Stimulated activated naive B cell treated with anti-CD40 and anti-IgM and Interleukin-4, amounts not matched to agents 10 μg/mL and 1 μg/mL and 100 μg/mL, for 72 hours (primary cell): Measurements from ENCODE around the gene FHIT.

Experiments used
- ATAC-seq, 2 donors: fragments of 150-1000 bp; cut with Tn5 transposase; replicated peaks; 2 replicates each; pipeline ENCODE4 v1.10.0; 2021; ENCODE audit warnings: moderate library complexity in 1 of 2
- DNase-seq: peaks from one replicate; pipeline ENCODE4 v3.0.0; 2021
- H3K27ac Mint-ChIP-seq: one replicate; pipeline ENCODE4 v1.8.0; 2022; ENCODE audit warnings: mild to moderate bottlenecking, mixed read lengths
- H3K27me3 Mint-ChIP-seq, 2 donors: one replicate each; pipeline ENCODE4 v1.8.0; 2022; ENCODE audit warnings: mixed read lengths in 2 of 2
- H3K36me3 Mint-ChIP-seq, 2 donors: one replicate each; pipeline ENCODE4 v1.8.0; 2022; ENCODE audit warnings: mixed read lengths in 2 of 2, mild to moderate bottlenecking in 1 of 2
- H3K4me1 Mint-ChIP-seq, 2 donors: one replicate each; pipeline ENCODE4 v1.8.0; 2022; ENCODE audit warnings: mixed read lengths in 2 of 2, mild to moderate bottlenecking in 1 of 2
- H3K4me3 Mint-ChIP-seq, 2 donors: one replicate each; pipeline ENCODE4 v1.8.0; 2022; ENCODE audit warnings: mild to moderate bottlenecking in 2 of 2, mixed read lengths in 2 of 2, moderate library complexity in 1 of 2
- H3K9me3 Mint-ChIP-seq, 2 donors: one replicate each; pipeline ENCODE4 v1.8.0; 2022; ENCODE audit warnings: mixed read lengths in 2 of 2, mild to moderate bottlenecking in 1 of 2

FHIT gene

DNA sequence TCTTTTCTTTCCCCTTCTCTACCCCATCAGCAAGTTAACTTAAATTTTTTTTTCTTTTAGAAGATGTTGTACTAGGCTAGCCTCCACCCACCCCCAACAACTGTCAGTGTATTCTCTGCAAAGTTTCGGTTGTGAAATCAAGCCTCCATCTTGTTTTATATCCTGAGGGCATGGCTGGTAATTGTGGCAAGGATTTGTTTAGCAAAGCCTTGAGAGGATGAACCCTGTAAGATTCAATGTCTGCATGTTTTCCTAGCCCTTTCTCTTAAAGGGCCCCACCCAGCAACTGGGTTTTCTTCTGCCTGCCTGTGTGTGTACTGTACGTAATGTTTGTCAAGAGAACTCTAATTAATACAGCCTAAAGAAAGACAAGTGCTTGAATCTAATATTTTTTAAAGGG, 475.3 kb downstream of the FHIT start:
- H3K9me3 Mint-ChIP-seq = peaks cover 5 to 10% of the 10 kb centered on the region in 2 donors
- no peak for ATAC-seq
- no peaks in the 10 kb centered on the region for H3K4me1 Mint-ChIP-seq
- no peak overlapping the region for H3K27ac Mint-ChIP-seq
- peaks cover 4 to 6% of the 10 kb centered on the region in 2 donors for H3K36me3 Mint-ChIP-seq
- H3K27me3 Mint-ChIP-seq = no peaks in the 10 kb centered on the region
- no peak overlapping the region for H3K4me3 Mint-ChIP-seq
- DNase-seq = no peak

DNA sequence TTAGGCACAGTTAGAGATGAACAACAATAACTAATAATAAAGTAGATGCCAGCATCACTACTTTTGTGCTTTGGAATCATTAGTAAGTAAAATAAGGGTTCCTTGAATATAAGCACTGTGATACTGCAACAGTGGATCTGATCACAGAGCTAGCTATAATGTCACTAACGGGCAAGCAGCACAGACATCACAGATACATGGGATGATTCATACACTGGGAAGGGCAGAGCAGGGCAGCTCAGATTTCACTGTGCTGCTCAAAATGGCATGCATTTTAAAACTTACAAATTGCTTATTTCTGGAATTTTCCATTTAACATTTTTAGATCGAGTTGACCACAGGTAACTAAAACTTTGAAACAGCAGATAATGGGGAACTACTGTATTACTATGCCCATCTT, 476.6 kb downstream of the FHIT start:
- H3K4me3 Mint-ChIP-seq = no peak overlapping the region
- peaks cover 0 to 7% of the 10 kb centered on the region in 2 donors for H3K9me3 Mint-ChIP-seq
- H3K4me1 Mint-ChIP-seq = no peaks in the 10 kb centered on the region
- no peak for ATAC-seq
- no peaks in the 10 kb centered on the region for H3K27me3 Mint-ChIP-seq
- H3K27ac Mint-ChIP-seq = no peak overlapping the region
- DNase-seq = no peak
- peaks cover 5 to 6% of the 10 kb centered on the region in 2 donors for H3K36me3 Mint-ChIP-seq

DNA sequence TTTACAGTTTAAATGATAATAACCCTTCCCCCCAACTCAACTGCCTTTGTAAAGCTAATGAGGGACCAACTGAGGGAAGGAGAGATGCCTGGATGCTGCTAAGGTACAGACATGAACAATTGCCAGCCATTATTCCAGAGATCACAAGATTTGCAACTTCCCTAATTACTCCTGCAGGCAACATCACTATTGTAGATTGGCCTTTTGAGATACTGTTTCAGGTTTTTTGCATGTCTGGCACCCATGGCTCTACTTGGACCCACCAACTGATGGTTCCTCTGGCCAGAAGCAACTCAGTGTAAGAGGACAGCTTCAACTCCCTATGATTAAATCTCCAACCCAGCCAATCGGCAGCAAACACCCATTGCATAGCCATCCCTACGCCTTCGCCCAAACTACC, 478.7 kb downstream of the FHIT start:
- Mint-ChIP-seq H3K36me3 (peaks cover 5 to 6% of the 10 kb centered on the region in 2 donors), H3K9me3 (peaks cover 0 to 7% of the 10 kb centered on the region in 2 donors), H3K27ac (no peak overlapping the region), H3K4me1 (no peaks in the 10 kb centered on the region), H3K27me3 (no peaks in the 10 kb centered on the region), H3K4me3 (no peak overlapping the region)
- ATAC-seq = no peak
- DNase-seq = no peak

DNA sequence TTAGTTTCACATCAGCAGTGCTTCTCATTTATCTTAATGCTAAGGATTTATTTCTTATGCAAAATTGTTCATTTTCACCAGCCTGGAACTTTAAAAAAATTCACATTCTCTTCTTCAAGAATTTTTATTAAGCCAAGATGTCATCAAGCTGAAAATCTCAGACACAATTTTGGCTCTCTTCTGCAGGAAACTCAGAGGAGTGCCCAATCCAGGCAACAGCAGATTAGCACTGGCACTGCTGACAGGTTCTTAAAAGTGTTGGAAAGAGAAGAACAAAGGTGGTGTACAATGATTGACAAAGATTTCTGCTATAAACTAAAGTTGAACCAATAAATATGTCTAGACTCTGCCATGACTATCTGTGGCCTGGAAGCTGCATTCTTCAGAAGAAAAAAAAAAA, 479.5 kb downstream of the FHIT start:
- Mint-ChIP-seq H3K4me1 (no peaks in the 10 kb centered on the region), H3K27me3 (no peaks in the 10 kb centered on the region), H3K4me3 (no peak overlapping the region), H3K27ac (no peak overlapping the region), H3K36me3 (peaks cover 5 to 6% of the 10 kb centered on the region in 2 donors), H3K9me3 (peaks cover 0 to 7% of the 10 kb centered on the region in 2 donors)
- no peak for DNase-seq
- ATAC-seq = no peak

DNA sequence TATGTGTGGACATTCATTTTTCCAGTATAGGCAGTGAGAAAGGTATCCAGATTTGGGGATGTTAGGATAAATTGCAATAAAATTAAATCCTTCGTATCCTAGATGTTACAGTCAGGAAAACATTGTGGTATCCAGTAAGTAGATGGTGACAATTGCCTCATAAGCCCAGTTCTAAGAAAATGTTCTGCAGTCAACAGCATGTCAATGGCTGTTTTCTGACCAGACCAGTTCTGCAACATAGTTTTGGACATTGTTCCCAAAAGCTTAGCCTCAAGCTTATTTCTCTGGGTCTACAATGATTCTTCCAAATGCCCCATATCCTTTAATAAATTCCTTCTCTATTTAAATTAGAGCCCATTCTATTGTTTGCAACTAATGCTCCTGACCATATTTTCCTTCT, 480.7 kb downstream of the FHIT start:
- Mint-ChIP-seq H3K36me3 (peaks cover 0 to 1% of the 10 kb centered on the region in 2 donors), H3K27ac (no peak overlapping the region), H3K27me3 (no peaks in the 10 kb centered on the region), H3K4me3 (no peak overlapping the region), H3K9me3 (peaks cover 0 to 2% of the 10 kb centered on the region in 2 donors), H3K4me1 (no peaks in the 10 kb centered on the region)
- ATAC-seq = no peak
- no peak for DNase-seq

DNA sequence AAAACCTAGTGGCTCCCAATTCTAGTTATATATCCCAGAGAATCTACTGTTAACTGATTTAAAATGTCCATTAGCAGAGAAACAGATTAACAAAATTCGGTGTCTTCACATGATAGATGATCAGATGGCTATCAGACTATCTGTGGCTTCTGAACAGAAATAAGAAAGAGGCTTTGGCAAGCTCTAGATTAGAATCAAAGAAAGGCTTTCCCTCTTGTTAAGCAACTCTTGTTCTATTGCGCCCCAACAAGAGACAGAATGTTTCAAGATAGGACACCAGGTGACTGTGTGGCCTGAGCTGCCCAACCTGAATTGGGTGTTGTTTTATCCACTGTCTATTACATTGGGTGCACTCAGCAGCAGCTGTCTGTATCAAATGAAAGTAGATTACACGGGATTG, 483.7 kb downstream of the FHIT start:
- Mint-ChIP-seq H3K4me3 (no peak overlapping the region), H3K27me3 (no peaks in the 10 kb centered on the region), H3K9me3 (no peaks in the 10 kb centered on the region), H3K4me1 (no peaks in the 10 kb centered on the region), H3K36me3 (peaks cover 0 to 1% of the 10 kb centered on the region in 2 donors), H3K27ac (no peak overlapping the region)
- DNase-seq = no peak
- ATAC-seq = no peak

DNA sequence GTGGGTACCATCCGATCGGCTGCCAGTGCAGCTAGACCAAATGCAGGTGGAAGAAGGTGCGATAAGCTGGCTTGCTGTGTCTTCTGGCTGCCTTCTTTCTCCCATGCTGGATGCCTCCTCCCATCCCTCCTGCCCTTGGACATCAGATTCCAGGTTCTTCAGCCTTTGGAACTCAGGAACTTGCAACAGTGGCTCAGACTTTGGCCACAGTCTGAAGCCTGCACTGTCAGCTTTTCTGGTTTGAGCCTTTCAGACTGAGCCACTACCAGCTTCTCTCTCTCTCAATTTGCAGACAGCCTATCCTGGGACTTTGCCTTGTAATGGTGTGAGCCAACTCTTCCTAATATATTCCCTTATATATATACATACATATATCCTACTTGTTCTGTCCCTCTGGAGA, 485.5 kb downstream of the FHIT start:
- H3K9me3 Mint-ChIP-seq = no peaks in the 10 kb centered on the region
- no peak for ATAC-seq
- H3K27ac Mint-ChIP-seq = no peak overlapping the region
- DNase-seq = no peak
- no peak overlapping the region for H3K4me3 Mint-ChIP-seq
- H3K36me3 Mint-ChIP-seq = peaks cover 0 to 1% of the 10 kb centered on the region in 2 donors
- no peaks in the 10 kb centered on the region for H3K4me1 Mint-ChIP-seq
- no peaks in the 10 kb centered on the region for H3K27me3 Mint-ChIP-seq

DNA sequence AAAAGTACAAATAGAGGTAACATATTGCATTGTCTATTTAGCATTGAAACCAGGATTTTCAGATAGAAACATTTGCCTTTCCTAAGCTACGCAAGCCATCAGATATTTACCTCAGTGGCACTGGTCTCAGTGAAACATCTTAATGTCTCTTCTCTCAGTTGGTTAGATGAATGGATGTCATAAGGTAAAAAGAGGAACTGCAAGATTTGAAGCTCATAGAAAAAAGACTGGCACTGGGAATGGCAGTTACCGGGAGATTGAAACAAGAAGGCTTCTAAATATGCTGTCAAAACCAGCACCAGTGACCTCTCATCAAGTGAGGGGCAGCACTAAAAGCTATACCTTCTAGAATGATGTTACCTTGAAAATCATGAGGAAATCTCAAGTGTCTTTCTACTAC, 486.4 kb downstream of the FHIT start:
- no peaks in the 10 kb centered on the region for H3K36me3 Mint-ChIP-seq
- H3K4me1 Mint-ChIP-seq = peaks cover 4 to 5% of the 10 kb centered on the region in 2 donors
- H3K4me3 Mint-ChIP-seq = no peak overlapping the region
- H3K27me3 Mint-ChIP-seq = no peaks in the 10 kb centered on the region
- DNase-seq (no peak), ATAC-seq (no peak)
- no peak overlapping the region for H3K27ac Mint-ChIP-seq
- H3K9me3 Mint-ChIP-seq = peaks cover 2% of the 10 kb centered on the region in 2 donors

DNA sequence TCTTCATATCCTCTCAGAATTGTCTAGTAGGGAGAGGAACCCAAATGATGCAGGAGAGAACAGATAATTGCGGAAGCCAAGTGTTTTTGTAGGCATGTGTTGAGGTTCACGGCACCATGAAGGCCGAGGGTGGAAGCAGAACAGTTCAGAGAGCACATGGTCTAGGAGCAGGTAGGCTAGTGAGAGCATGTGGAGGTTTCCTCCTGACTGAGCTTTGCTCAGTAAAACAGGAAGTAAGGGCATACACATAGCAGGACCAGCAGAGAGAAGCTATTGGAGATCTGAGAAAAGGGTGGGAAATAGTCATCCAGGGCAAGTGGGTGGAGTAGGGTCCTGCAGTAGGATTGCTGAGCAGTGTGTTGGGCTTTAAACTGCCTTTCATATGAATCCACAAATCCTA, 491.1 kb downstream of the FHIT start:
- H3K27ac Mint-ChIP-seq = peak overlapping the region; percentile 72
- peaks cover 15 to 20% of the 10 kb centered on the region in 2 donors for H3K4me1 Mint-ChIP-seq
- no peak for DNase-seq
- no peak overlapping the region for H3K4me3 Mint-ChIP-seq
- H3K36me3 Mint-ChIP-seq = no peaks in the 10 kb centered on the region
- no peaks in the 10 kb centered on the region for H3K27me3 Mint-ChIP-seq
- peaks cover 8% of the 10 kb centered on the region in 2 donors for H3K9me3 Mint-ChIP-seq
- ATAC-seq = peak; percentile 80 to 88

DNA sequence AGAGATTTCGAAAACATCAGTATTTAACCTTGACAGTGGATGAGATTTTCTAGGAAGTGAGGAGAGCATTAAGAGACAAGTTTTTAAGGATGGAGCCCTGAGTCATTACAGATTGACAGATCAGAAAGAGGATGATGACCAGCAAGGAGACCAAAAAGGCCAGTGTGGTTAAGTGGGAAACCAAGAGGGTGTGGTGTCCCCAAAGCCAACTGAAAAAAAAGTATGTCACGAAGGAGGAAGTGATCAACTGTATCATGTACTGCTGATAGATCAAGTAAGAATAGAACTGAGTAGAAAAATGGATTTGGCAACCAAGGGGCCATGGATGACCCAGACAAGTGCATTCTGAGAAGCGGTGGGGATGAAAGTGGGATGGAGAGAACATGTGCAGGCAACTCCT, 491.8 kb downstream of the FHIT start:
- Mint-ChIP-seq H3K4me3 (no peak overlapping the region), H3K27ac (no peak overlapping the region), H3K36me3 (no peaks in the 10 kb centered on the region), H3K9me3 (peaks cover 8% of the 10 kb centered on the region in 2 donors), H3K4me1 (peaks cover 15 to 20% of the 10 kb centered on the region in 2 donors), H3K27me3 (no peaks in the 10 kb centered on the region)
- ATAC-seq (peak; percentile 78 to 80), DNase-seq (no peak)

DNA sequence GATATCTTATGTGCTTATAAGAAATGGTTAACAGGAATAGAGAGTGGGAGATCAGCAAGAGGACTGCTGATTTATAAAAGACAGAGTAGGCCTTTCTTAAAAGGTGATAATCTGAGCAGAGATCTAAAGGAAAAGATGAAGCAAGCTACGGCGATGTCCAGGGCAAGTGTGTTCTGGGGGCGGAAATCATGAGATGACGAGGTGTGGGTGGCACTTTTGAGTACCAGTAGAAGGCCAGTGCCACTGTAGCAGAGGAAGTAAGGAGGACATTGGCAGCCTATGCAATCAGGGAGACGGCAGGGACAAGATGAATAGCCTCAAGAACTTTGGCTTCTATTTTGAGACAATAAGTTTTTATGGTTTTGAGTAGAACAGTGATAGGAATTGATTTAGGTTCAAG, 492.4 kb downstream of the FHIT start:
- DNase-seq = no peak
- no peak for ATAC-seq
- Mint-ChIP-seq H3K36me3 (no peaks in the 10 kb centered on the region), H3K4me3 (no peak overlapping the region), H3K9me3 (peaks cover 8% of the 10 kb centered on the region in 2 donors), H3K27ac (no peak overlapping the region), H3K4me1 (peaks cover 15 to 20% of the 10 kb centered on the region in 2 donors), H3K27me3 (no peaks in the 10 kb centered on the region)

DNA sequence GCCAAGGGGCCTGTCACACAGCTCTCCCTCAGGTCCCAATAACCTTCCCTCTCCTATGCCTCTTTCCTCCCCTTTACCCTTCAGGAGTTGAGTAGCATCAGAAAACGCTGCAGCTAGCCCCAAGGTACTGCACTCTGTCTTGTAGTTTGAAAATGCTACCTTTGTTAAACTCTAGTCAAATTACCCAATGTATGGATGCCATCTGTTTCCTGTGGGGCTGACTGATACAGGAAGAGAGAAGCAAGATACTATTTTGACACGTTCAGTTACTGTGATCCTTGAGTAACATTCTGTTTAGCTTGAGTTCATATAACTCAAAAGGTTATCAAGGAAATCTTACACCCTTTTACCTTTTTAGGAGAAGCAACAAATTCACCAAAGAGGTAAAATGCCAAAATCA, 493.1 kb downstream of the FHIT start:
- Mint-ChIP-seq H3K9me3 (peaks cover 8% of the 10 kb centered on the region in 2 donors), H3K27me3 (no peaks in the 10 kb centered on the region), H3K4me3 (no peak overlapping the region), H3K36me3 (no peaks in the 10 kb centered on the region), H3K27ac (no peak overlapping the region), H3K4me1 (peaks cover 15 to 20% of the 10 kb centered on the region in 2 donors)
- no peak for DNase-seq
- no peak for ATAC-seq

DNA sequence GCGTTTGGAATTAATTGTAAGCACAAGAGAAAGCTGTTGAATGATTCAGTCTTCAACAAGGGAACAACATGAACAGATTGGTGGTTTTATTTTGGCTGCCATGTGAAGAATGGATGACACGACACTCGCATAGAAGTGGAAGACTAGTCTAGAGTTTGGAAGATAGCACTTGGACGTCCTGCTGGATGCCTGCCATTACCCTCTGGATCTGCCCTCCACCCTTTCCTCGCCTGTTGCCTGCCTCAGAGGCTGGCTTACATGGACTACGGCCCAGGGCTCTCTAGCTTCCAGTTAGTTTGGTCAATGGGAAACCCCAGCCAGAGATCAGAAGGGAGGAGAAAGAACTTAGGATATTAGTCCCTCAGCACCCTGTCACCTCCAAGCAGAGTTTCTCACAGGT, 493.5 kb downstream of the FHIT start:
- Mint-ChIP-seq H3K4me3 (no peak overlapping the region), H3K27ac (no peak overlapping the region), H3K27me3 (no peaks in the 10 kb centered on the region), H3K36me3 (no peaks in the 10 kb centered on the region), H3K9me3 (peaks cover 8% of the 10 kb centered on the region in 2 donors), H3K4me1 (peaks cover 15 to 20% of the 10 kb centered on the region in 2 donors)
- no peak for ATAC-seq
- no peak for DNase-seq

DNA sequence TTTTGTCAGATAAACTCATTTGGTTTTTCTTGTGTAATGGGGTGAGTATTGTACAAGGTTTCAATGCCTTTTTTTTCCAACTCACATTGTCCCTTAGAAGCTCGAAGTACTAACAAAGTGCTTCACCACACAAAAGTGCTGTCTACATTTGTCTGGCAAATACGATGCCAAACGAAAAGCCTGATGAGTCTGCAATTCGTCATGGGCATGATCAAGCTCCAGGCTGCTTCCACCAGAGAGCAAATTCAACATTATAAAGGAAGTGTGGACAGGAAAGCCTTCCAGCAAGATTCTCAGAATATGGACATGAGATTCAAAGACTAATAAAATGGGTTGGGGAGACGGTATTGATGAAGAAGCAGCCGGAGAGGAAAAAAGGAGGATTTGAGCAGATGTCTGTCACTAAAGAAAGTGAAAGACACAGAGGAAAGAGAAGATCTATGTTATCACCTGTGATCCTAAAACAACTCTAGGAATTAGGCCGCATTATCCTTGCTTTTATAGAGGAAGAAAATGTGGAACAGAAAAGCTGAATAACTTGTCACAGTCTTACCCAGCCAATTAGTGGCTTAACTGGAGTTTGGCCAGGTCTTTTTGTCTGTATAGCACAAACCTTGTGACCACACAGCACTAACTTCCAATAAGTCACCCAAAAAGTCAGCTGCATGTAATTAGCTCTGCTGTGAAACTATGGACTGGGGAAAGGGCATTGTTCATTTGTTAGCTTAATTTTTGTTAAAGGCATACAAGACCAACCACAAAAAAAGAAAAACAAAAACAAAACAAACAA, 494.8 kb downstream of the FHIT start:
- ATAC-seq (no peak), DNase-seq (no peak)
- Mint-ChIP-seq H3K4me3 (no peak overlapping the region), H3K4me1 (peaks cover 15 to 20% of the 10 kb centered on the region in 2 donors), H3K9me3 (peaks cover 8% of the 10 kb centered on the region in 2 donors), H3K36me3 (no peaks in the 10 kb centered on the region), H3K27ac (no peak overlapping the region), H3K27me3 (no peaks in the 10 kb centered on the region)

DNA sequence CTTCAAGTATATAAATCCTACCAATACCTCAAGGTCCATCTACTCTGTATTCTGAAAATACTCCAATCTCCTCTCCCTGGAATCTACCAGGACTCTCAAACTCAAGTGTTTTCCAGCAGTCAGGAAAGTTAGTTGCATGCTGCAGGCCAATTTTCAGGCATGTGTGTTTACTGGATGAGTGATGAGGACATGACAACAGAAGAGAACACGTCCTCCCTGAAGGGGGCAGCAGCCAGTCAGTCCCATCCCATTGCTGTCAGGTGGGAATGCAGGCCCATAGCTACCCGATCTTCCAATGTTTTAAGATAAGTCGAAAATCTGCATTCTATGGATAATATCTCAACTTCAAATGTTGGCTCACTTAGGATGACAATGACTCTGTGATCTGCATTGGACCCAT, 496.2 kb downstream of the FHIT start:
- Mint-ChIP-seq H3K4me3 (no peak overlapping the region), H3K9me3 (peaks cover 13 to 15% of the 10 kb centered on the region in 2 donors), H3K27ac (no peak overlapping the region), H3K4me1 (peaks cover 13 to 17% of the 10 kb centered on the region in 2 donors), H3K36me3 (peaks cover 0 to 6% of the 10 kb centered on the region in 2 donors), H3K27me3 (no peaks in the 10 kb centered on the region)
- no peak for DNase-seq
- no peak for ATAC-seq
